Smooth muscle cell (in vitro differentiated cells): ENCODE data around the gene ADAMTS16. TPM values are rescaled to one million over a fixed set of nuclear protein-coding genes. Genes with fewer than 3 reads are reported as not detected.

ENCODE experiments used
- DNase-seq: peaks from one replicate; lab custom pipeline; 2025; ENCODE audit not compliant: unreplicated experiment; lab: John Stamatoyannopoulos, UW
- H2AFZ ChIP-seq: fragments of 200-600 bp; sonication (generic); 2 replicates; pipeline ENCODE4 v1.6.0; 2016; ENCODE audit warnings: antibody characterized with exemption, low read depth, mild to moderate bottlenecking
- H3F3A ChIP-seq: fragments of 200-600 bp; sonication (generic); 2 replicates; pipeline ENCODE4 v1.6.0; 2017; ENCODE audit warnings: antibody characterized with exemption, low read depth
- H3K27ac ChIP-seq: fragments of 200-600 bp; sonication (generic); 2 replicates; pipeline ENCODE4 v1.5.1; 2016; ENCODE audit warnings: low read depth, mild to moderate bottlenecking
- H3K27me3 ChIP-seq: fragments of 200-600 bp; sonication (generic); 2 replicates; pipeline ENCODE4 v1.6.1; 2016; ENCODE audit warnings: low read depth, mild to moderate bottlenecking
- H3K36me3 ChIP-seq: fragments of 200-600 bp; sonication (generic); 2 replicates; pipeline ENCODE4 v1.5.1; 2016; ENCODE audit warnings: low read depth
- H3K4me1 ChIP-seq: fragments of 200-600 bp; sonication (generic); 2 replicates; pipeline ENCODE4 v1.5.1; 2016; ENCODE audit warnings: low read depth
- H3K4me2 ChIP-seq: fragments of 200-600 bp; sonication (generic); 2 replicates; pipeline ENCODE4 v1.6.0; 2016; ENCODE audit warnings: mild to moderate bottlenecking
- H3K4me3 ChIP-seq: fragments of 200-600 bp; sonication (generic); 2 replicates; pipeline ENCODE4 v1.5.1; 2016; ENCODE audit warnings: mild to moderate bottlenecking
- H3K79me2 ChIP-seq: fragments of 200-600 bp; sonication (generic); 2 replicates; pipeline ENCODE4 v1.6.0; 2016; ENCODE audit warnings: low read depth, mild to moderate bottlenecking
- H3K9ac ChIP-seq: fragments of 200-600 bp; sonication (generic); 2 replicates; pipeline ENCODE4 v1.6.0; 2016; ENCODE audit warnings: low read depth
- H3K9me3 ChIP-seq: fragments of 200-600 bp; sonication (generic); replicated peaks from 2 replicates; pipeline ENCODE4 v1.5.1; 2016; ENCODE audit warnings: low read depth
- H4K20me1 ChIP-seq: fragments of 200-600 bp; sonication (generic); 2 replicates; pipeline ENCODE4 v1.6.0; 2016; ENCODE audit warnings: low read depth
- WGBS: methylation state at CpG from one replicate; pipeline ENCODE4 v1.1.7; 2016; ENCODE audit warnings: low lambda C conversion rate; 5-methylcytosine and 5-hydroxymethylcytosine counted together
- polyA plus RNA-seq: library from polyadenylated mRNA; unstranded; fragments of >200 nt; fragmentation: Nextera tagmentation; extraction: Ambion mirVana; gene quantifications from 2 replicates; pipeline ENCODE4 v1.2.1, GENCODE V29; 2016
- total RNA-seq: library from RNA; depleted of rRNA; stranded (reverse); fragments of >200 nt; gene quantifications from 2 replicates; pipeline ENCODE4 v1.2.3, GENCODE V29; 2014
- TF ChIP-seq, protein P1 (sequence below): fragments of 200-600 bp; sonication (generic); IDR thresholded peaks from 2 replicates; pipeline ENCODE4 v1.5.1; 2017; ENCODE audit warnings: borderline replicate concordance, mild to moderate bottlenecking, antibody characterized with exemption; ENCODE audit not compliant: insufficient read depth, poor library complexity, severe bottlenecking

ADAMTS16 gene
- total and polyA plus RNA-seq, 2 experiments from 2014 or later = 4.7 to 6.2 TPM

GRCh38 chr5:5356765-5357164, 216.6 kb downstream of the ADAMTS16 start:
- H3K9me3 ChIP-seq = no peaks in the 10 kb centered on the region

GRCh38 chr5:5359618-5360017, 219.5 kb downstream of the ADAMTS16 start:
- no peaks in the 10 kb centered on the region for H4K20me1 ChIP-seq
- H3K4me1 ChIP-seq = peaks cover 7% of the 10 kb centered on the region
- H3K4me2 ChIP-seq = no peak overlapping the region
- no peaks in the 10 kb centered on the region for H3K79me2 ChIP-seq
- no peak for DNase-seq
- H3K27me3 ChIP-seq = no peaks in the 10 kb centered on the region
- H3K27ac ChIP-seq = no peak overlapping the region
- WGBS = 93% methylated on average over 9 of the region's 9 CpGs
- no peak overlapping the region for H3K4me3 ChIP-seq
- no peaks in the 10 kb centered on the region for H3K9me3 ChIP-seq
- TF ChIP-seq, protein P1, sequence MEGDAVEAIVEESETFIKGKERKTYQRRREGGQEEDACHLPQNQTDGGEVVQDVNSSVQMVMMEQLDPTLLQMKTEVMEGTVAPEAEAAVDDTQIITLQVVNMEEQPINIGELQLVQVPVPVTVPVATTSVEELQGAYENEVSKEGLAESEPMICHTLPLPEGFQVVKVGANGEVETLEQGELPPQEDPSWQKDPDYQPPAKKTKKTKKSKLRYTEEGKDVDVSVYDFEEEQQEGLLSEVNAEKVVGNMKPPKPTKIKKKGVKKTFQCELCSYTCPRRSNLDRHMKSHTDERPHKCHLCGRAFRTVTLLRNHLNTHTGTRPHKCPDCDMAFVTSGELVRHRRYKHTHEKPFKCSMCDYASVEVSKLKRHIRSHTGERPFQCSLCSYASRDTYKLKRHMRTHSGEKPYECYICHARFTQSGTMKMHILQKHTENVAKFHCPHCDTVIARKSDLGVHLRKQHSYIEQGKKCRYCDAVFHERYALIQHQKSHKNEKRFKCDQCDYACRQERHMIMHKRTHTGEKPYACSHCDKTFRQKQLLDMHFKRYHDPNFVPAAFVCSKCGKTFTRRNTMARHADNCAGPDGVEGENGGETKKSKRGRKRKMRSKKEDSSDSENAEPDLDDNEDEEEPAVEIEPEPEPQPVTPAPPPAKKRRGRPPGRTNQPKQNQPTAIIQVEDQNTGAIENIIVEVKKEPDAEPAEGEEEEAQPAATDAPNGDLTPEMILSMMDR = no peak
- no peak overlapping the region for H3K9ac ChIP-seq
- H2AFZ ChIP-seq = no peak overlapping the region
- no peaks in the 10 kb centered on the region for H3F3A ChIP-seq
- H3K36me3 ChIP-seq = no peaks in the 10 kb centered on the region

More at GRCh38 chr5:5356765-5357164, 216.6 kb downstream of the ADAMTS16 start:
- no peaks in the 10 kb centered on the region for H3F3A ChIP-seq
- H3K4me3 ChIP-seq = no peak overlapping the region
- H3K79me2 ChIP-seq = no peaks in the 10 kb centered on the region
- no peaks in the 10 kb centered on the region for H3K27me3 ChIP-seq
- TF ChIP-seq, protein P1 = no peak
- peaks cover 7% of the 10 kb centered on the region for H3K4me1 ChIP-seq
- no peaks in the 10 kb centered on the region for H3K36me3 ChIP-seq
- no peak overlapping the region for H2AFZ ChIP-seq
- DNase-seq = no peak
- no peak overlapping the region for H3K27ac ChIP-seq
- no peaks in the 10 kb centered on the region for H4K20me1 ChIP-seq
- no peak overlapping the region for H3K4me2 ChIP-seq
- no peak overlapping the region for H3K9ac ChIP-seq

- no peak overlapping the region for H3K4me3 ChIP-seq
- H3K4me1 ChIP-seq = peaks cover 7% of the 10 kb centered on the region
- 92% methylated on average over 8 of the region's 8 CpGs for WGBS
- no peak overlapping the region for H3K9ac ChIP-seq
- no peaks in the 10 kb centered on the region for H3K79me2 ChIP-seq
- TF ChIP-seq, protein P1 = no peak
- no peak overlapping the region for H3K4me2 ChIP-seq
- no peaks in the 10 kb centered on the region for H4K20me1 ChIP-seq
- no peaks in the 10 kb centered on the region for H3K36me3 ChIP-seq
- no peak overlapping the region for H3K27ac ChIP-seq
- no peaks in the 10 kb centered on the region for H3K9me3 ChIP-seq
- H3F3A ChIP-seq = no peaks in the 10 kb centered on the region
- no peak for DNase-seq
- no peak overlapping the region for H2AFZ ChIP-seq
- no peaks in the 10 kb centered on the region for H3K27me3 ChIP-seq
Measured at GRCh38 chr5:5360363-5360940, 220.3 kb downstream of the ADAMTS16 start.

DNA sequence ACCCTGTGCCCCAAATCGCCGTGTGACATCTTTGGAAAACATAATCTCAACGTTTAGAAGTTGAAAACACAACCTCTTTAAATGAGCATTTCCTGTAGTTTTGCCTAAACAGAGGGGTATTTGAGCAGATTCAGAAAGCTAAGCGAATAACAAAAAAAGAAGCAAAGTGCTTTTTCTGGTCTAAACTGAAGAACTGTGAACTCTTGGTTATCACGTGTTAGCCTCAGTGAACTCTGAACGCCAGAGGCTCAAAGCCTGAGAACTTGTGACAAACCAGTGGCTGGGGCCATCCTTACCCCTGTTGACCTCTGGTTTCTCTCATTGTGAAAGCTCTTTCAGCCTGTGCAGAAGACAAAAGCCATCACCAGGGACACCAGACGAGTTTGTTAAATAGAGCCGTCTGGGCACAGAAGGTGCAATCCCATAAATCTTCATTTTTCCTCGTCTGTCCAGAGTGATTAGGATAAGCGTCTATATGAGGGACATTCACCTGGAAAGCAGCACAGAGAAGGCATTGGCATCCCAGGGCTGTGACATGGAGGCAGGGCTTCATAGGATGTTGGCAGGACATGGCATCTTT, 220.9 kb downstream of the ADAMTS16 start:
- peaks cover 7% of the 10 kb centered on the region for H3K4me1 ChIP-seq
- no peaks in the 10 kb centered on the region for H3K79me2 ChIP-seq
- H3K27ac ChIP-seq = no peak overlapping the region
- H3K4me2 ChIP-seq = no peak overlapping the region
- no peaks in the 10 kb centered on the region for H3K36me3 ChIP-seq
- 56% methylated on average over 10 of the region's 10 CpGs for WGBS
- no peaks in the 10 kb centered on the region for H3K9me3 ChIP-seq
- H3K9ac ChIP-seq = no peak overlapping the region
- H3F3A ChIP-seq = no peaks in the 10 kb centered on the region
- DNase-seq = no peak
- TF ChIP-seq, protein P1 = no peak
- H2AFZ ChIP-seq = no peak overlapping the region
- H4K20me1 ChIP-seq = no peaks in the 10 kb centered on the region
- no peak overlapping the region for H3K4me3 ChIP-seq
- H3K27me3 ChIP-seq = no peaks in the 10 kb centered on the region
